GM21515 (cell line): ENCODE data around the gene PTPRN2.
"Not testable (repeated sequence)": the region's sequence is repeated elsewhere in the genome, so short reads cannot be mapped to it uniquely, and the experiment has no call there.

Source experiments
- ATAC-seq: cut with Tn5 transposase; IDR thresholded peaks from one replicate; pipeline ENCODE4 v1.9.1; 2021; ENCODE audit not compliant: unreplicated experiment

The PTPRN2 gene

DNA sequence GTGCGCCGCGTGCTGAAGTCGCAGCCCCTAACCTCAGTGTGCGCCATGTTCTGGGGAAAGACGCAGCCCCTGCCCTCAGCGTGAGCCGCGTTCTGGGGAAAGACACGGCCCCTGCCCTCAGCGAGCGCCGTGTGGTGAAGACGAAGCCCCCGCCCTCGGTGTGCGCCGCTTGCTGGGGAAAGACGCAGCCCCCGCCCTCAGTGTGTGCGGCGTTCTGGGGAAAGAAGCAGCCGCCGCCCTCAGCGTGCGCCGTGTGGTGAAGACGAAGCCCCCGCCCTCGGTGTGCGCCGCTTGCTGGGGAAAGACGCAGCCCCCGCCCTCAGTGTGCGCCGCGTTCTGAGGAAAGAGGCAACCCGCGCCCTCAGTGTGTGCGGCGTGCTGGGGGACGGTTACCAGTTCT is 383.7 kb downstream of the PTPRN2 start:
- not testable (repeated sequence) for ATAC-seq

DNA sequence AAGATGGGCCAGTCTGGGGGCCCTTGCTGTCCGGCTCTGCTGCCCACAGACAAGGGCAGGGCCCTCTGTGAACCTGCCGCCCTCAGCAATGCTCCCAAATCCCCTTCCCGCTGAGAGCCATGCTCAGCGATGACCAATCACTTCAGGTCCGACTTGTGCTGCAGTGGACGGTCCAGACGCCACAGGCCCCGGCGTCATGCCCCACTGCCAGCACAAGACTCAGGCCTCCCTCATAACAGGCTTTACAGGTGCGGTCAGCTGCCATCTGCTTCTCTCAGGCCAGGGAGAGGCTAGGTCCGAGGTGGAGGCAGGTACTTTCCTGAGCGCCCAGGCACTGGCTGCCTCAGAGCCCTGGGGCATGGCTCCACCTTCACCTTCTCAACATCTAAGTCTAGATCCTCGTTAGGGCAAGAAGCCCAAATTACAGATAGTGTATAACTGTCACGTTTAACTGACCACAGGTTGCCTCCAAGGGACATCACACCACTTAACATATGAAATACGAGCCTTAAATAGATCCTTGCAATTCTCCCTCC is 393.2 kb downstream of the PTPRN2 start:
- ATAC-seq, result no peak

DNA sequence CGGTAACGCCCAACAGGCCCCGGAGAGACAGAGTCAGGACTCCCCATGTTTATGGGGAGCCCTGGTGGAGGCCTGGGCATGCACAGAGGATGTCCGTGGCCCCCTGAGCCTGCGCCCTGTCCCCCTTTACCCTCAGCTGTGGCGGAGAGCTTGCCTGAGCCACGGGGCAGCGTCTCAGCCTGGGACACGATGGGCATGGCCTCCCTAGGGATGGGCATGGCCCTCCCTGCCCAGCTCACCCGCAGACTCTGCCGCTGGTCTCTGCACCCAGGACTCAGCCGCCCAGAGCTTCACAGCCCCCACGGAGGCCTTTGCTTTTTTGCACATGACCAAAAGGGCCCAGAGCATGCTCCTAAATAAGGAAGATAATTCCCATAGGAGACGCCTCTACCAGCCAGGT is 394.2 kb downstream of the PTPRN2 start:
- ATAC-seq, result no peak

DNA sequence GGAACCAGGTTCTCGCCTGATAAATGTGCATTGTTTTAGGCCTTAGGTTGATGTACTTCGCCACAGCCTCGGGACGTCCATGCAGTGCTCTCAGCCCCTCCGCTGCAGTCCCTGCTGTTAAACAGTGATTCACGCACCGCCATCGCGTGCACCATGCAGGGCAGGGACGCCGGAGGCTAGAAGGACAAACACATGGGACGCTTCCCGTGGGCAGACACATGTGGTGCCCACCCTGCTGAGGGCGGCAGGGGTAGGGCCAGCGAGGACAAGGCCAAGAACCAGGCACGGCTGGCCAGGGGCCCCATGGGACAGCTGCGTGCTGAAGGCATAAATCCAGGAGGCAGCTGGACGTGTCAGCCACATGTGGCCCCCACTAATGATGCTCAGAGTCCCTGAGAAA is 394.7 kb downstream of the PTPRN2 start:
- ATAC-seq, result no peak

DNA sequence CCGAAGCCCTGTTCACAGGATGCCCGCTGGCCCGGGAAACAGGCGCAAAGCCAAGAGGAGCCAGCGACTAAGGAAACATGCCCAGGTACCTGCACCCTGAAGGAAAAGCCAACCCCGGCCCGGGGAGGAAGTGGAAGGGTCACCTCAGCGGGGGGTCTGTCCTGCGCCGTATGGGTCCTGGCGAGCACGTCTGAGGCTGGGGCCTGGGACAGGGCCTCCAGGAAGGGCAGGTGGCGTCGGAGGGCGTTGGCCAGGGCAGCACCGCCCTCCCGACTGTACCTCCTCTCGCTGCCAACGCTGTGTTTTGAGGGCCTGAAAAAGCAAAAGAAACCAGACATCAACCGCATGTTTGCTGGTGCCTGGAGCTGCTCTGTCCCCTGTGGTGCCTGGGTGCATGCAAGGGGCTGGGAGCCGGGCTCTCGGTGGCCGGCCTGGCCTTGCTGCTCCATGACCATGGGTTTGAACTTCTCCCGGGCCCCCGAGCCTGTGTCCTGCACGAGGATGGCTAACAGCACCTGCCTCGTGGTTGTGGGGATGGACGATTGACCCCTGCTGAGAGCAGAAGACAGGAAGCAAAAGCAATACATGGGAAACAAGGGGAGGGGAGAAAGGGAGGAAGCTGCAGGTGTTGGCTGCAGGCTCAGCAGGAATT is 395.3 kb downstream of the PTPRN2 start:
- no peak for ATAC-seq

DNA sequence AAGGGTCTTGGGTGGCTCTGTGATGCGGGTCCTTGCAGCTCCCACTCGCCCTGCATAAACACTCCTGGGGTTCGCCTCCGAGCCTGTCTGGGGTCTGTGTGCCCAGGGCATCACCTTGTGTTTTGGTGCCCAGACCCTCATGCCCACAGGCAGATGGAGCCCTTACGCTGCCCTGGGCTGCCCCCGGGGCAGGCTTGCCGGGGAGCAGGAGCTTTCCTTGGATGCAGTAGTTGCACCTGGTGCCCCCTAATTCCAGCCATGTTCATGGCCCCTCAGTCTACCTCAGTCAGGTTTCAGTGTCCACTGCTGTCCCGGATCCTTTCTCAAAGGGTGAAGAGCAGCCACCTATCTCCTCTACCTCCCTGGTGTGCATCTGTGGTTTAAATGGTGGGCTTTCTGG is 396.0 kb downstream of the PTPRN2 start:
- no peak for ATAC-seq

DNA sequence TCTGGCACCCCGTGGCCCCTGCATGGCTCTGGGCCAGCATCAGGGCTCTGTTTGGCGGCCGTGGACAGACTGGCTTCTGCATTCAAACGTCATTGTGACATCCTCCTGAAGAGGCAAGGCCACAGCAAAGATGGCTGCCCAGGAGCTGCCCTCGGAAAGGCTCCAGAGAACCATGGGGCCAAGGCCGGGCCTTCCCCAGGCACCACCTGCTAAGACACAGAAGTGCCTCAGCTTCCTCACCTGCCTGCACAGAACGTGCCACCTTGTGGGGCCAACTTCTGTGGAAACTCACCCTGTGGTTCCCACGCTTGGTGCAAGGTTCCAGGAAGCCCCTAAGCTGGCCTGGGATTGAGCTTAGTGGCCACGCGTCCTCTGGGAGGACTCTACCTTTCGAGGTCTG is 396.9 kb downstream of the PTPRN2 start:
- no peak for ATAC-seq

DNA sequence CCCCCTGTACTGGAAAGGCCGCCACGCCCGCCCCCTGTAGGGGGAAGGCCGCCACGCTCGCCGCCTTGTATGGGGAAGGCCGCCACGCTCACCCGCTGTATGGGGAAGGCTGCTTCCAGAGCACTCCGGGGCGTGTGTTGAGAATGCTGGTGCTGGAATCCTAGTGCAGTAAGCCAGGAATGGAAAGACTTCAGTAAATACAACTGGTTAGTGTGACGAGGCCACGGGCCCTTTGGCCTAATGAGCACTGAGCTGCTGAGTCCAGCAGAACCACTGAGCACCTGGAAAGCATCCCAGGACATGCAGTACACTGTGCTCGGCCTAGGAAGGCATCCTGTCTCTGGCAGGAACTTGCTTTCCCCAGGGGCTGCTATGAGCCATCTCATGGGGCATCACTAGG is 398.9 kb downstream of the PTPRN2 start:
- no peak for ATAC-seq

DNA sequence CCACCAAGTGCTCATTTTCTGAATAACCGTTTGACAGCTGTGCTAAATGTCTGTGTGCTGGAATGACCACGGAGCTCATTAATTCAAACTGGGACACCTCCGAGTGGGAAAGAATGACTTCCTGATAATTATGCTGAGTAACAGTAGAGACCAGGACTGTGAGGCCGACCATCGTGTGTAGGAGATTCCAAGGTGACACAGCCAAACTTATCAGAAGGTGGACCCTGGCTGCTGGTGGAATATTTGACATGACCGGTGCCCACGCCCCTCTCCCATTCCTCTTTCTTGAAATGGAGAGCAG is 400.0 kb downstream of the PTPRN2 start:
- no peak for ATAC-seq

DNA sequence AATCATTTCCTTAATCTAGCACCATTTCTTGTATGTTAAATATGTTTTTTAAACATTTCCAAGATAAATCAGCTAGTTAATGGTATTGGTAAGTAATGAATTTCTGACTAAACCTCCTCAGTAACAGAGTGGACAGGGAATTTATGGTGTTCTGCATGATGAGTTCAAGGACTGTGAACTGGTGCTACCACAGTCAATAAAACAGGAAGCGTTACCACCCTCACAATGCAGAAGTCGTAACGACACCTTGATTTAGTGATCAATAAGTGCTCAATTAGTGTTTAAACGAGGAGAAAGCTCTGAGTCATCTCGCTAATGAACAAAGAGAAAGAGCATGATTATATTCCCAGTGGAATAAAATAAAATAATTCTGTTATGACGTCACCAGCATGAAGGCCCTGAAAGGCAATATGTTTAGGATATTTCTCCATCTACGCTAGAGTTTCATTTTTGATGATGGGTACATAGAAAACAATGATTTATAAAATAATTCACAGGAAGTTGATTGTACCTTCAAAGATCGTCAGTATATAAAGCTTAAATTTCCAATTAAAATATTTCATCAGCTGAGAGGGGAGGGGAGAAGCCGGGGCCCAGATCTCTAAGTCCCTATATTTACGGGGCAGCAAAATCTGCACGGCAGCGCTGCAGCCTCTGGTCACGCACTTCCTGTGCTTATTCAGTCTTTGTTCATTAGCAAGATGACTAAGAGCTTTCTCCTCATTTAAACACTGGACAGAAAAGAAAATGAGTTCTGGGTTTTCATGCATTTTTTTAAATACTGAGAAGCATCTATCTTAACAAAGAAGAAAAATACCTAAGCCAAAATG is 400.5 kb downstream of the PTPRN2 start:
- no peak for ATAC-seq

DNA sequence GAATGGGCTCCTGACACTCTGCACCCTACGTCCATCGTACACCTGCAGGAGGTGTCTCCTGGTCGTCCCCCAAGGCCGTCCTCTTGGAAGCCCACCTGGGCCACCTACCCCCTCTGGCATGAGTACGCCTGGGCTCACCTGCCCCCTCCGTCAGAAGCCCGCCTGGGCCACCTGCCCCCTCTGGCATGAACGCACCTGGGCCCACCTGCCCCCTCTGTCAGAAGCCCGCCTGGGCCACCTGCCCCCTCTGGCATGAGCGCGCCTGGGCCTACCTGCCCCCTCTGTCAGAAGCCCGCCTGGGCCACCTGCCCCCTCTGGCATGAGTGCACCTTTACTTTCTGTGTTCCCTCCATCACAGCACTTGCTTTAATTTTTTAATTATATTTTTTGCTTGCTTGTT is 401.2 kb downstream of the PTPRN2 start:
- no peak for ATAC-seq

DNA sequence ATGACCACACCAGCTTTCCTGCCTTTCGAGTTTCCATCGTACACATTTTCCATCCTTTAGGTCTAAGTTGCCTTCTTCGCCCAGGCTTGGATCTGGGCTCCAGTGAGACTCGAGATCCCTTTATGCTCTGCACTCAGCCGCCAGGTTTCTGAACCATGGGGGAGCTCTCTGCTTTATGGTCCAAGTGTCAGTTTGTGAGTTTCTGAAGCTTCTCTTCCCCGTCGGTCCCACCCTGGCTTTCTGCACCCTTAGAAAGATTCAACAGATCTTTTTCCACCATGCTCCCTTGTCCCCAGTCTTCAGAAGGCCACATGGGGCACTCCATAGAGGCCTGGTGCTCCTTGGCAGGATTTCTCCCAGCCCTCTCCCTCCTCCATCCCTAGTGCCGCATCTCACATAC is 402.0 kb downstream of the PTPRN2 start:
- no peak for ATAC-seq

DNA sequence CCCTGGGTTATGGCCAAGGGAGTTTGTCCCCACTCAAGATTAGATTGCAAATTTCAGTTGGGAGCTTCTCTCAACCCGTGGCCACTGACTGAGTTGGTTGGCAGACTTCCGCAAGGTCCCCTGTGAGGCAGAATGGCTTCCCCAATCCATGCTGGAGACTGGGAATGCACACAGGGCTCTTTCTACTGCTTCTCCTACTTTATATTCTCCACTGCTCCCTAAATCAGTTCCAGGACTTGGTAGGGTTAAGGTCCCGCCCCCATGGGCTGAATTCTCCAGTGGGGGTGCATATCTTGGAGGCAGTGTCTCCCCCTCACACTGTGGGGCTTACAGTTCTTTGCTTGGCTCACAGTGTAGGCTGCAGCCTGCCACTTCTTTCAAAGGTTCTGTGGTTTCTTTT is 404.2 kb downstream of the PTPRN2 start:
- ATAC-seq, result no peak

DNA sequence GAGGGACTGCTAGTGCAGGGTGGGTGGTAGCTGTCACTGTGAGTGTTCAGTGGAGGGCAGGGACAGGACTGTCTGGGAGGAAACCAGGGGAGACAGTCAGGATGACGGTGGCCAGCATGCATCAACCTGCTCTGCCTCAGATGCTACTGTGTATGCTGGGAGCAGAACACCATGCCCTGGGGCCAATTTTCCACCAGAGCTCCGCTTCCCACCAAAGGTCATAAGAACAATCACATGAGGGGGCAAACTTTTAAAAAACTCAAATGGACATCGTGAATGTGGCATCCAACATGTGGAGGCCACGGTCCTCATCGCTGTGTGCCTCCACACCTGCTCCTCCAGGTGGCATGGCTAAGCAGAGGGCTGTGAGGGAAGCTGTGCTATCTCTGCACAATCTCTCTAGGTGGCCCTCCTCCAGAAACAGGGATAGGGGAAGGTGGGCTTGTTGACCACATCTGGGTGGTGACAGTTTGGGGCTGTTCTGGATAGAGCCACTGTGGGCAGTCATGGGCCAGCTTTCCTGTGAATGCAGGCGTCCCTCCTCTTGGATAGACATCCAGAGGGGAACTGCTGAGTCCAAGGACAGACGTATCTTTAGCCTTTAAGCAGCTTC is 411.0 kb downstream of the PTPRN2 start:
- ATAC-seq, result no peak

DNA sequence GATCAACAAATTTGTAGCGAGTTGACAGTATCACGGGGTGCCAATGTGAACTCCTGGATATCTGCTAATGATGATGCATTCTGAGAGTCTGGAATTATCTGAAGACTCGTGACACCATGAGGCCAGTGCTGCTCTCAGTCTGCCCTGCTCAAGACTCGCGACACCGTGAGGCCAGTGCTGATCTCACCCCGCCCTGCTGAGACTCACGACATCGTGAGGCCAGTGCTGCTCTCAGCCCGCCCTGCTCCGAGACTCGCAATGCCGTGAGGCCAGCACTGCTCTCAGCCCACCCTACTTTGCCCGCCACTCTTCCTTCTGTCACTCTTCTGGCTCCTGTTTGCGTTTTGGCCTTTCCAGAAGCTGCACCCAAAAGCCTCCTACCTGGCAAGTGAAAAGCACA is 411.8 kb downstream of the PTPRN2 start:
- ATAC-seq, result no peak

DNA sequence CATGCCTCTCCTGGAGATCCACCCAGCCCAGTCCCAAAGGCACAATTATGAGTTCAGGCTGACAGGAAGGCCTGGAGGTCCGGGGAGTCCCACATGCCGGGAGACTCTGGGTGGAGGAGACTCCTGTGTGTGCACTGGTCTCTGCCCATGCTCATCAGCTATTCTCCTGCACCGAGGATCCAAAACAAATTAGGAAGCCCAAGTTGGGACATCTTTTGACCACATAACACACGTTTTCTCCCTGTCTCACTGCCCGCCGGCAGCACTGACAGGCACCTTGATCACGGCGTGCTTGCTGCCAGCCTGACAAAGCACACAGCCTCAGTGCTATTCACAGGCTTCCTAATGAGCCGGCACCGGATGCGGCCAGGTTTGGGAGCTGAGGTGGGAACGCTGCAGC is 412.7 kb downstream of the PTPRN2 start:
- no peak for ATAC-seq

DNA sequence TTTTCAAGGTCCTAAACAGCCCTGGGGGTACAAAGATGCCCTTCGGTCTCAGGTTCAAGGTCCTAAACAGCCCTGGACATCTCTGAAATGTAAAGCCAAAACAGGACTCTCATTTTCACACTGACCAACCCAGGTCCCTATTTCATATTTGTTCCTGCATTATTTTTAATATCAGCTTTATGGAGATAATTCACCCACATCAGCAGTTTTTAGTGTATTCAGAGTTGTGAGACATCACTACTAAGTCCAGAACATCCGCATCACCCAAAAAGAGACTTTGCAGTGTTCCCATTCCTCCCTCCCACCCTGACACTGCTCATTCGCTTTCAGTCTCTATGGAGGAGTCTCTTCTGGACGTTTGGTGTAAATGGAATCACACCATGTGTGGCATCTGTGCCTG is 420.2 kb downstream of the PTPRN2 start:
- no peak for ATAC-seq

DNA sequence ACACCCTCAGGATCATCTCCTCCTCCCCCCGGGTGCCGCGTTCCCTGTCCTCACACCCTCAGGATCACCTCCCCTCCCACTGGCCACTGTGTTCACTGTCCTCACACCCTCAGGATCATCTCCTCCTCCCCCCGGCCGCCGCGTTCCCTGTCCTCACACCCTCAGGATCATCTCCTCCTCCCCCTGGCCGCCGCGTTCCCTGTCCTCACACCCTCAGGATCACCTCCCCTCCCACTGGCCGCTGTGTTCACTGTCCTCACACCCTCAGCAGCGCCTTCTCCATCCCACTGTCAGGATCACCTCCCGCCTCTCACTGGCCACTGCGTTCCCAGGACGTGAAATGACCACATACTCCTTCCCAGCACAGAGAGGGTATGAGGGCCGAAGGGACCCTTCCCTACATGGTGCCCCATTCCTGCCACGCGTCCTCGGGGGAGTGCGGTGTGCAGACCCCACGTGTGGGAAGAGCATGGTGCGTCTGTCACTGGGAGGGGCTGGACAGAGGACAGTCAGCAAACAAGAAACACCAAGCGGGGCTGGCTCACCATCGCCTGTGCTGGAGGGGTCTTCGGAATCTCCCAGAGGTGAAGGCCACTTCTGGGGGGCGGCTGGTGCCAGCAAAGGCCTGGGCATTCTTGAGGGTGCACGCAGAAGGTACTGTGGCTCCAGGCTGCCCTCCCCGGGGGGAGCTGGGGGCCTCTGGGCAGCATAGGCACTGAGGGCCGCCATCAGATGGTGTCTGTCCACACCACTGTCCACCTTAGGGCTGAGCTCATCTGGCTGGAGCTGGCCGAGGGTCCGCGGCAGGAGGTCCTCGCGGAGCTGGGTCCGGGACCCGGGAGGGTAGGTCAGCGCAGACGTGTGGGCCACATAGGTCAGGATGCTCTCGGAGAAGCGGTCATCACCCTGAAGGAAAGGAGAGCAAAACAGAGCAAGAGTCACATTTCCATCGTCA is 421.0 kb downstream of the PTPRN2 start:
- ATAC-seq, result no peak

DNA sequence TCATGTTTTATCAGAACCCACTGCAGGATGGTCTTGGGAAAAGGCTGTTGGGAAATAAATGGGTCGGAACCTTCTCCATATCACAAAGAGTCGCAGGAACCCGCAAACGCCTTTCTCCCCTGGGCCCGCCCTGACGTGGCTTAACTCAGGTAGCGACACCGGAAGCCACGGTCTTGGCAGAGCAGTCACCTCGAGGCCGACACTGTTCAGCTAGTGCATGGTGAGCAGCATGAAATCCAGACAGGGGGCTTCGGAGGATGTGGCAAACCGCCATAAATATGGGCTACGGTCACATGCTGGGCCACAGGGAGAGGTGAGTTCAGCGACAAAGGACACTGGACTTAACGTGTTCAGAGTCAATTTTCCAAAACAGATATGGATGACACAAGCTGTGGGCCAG is 421.9 kb downstream of the PTPRN2 start:
- ATAC-seq, result no peak

DNA sequence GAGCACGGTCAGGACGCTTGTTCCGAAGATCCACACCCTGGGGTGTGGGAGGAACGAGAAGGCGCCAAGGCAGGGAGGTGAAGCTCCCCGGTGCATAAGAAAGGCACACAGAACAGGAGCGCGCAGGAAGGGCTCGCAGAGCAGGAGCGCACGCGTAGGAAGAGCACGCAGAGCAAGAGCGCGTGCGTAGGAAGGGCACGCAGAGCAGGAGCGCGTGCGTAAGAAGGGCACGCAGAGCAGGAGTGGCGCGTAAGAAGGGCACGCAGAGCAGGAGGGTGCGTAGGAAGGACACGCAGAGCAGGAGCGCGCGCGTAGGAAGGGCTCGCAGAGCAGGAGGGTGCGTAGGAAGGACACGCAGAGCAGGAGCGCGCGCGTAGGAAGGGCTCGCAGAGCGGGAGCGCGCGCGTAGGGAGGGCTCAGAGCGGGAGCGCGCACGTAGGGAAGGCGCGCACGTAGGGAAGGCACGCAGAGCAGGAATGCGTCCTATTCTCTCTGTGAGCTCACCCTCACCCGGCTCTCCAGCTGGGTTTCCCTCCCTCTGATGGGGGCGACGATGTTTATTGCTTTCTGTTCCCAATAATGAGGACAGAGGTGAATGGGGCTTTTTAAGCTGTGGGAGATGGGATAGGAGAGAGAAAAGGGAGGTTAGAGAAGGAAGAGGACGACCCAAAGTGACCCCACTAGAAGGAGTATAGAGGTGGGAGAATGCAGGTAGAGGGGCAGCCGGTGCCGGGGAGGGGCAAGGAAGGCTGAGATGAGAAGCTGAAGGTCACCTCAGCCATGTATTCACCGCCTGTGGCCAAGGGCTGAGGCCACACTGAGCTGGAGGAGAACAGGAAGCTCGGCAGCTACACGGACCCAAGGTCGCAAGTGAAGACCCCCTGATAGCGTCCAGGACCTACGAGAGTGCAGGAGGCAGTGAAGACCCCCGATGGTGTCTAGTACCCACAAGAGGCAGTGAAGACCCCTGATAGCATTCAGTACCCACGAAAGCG is 423.2 kb downstream of the PTPRN2 start:
- ATAC-seq, result no peak
